Mesothelial cell of epicardium (in vitro differentiated cells): ENCODE results near the gene SFMBT1. TPM values are rescaled to one million over a fixed set of nuclear protein-coding genes. Genes with fewer than 3 reads are reported as not detected.

Source experiments
- DNase-seq, 2 experiments: peaks; one replicate each; pipeline ENCODE4 v3.0.0; 2021; ENCODE audit warnings: low spot score in 2 of 2; ENCODE audit not compliant: unreplicated experiment in 2 of 2
- H3K27ac Mint-ChIP-seq: 2 replicates; pipeline ENCODE4 v1.8.0; 2021; ENCODE audit warnings: mixed read lengths
- H3K27me3 Mint-ChIP-seq: 2 replicates; pipeline ENCODE4 v1.8.0; 2021; ENCODE audit warnings: low read depth, mixed read lengths
- H3K36me3 Mint-ChIP-seq: 2 replicates; pipeline ENCODE4 v1.8.0; 2021; ENCODE audit warnings: mixed read lengths
- H3K4me1 Mint-ChIP-seq: 2 replicates; pipeline ENCODE4 v1.8.0; 2021; ENCODE audit warnings: mixed read lengths
- H3K4me3 Mint-ChIP-seq: 2 replicates; pipeline ENCODE4 v1.8.0; 2021; ENCODE audit warnings: mild to moderate bottlenecking, moderate library complexity, mixed read lengths
- H3K9me3 Mint-ChIP-seq: 2 replicates; pipeline ENCODE4 v1.8.0; 2021; ENCODE audit warnings: mixed read lengths
- total RNA-seq: library from RNA; stranded (reverse); gene quantifications from 3 replicates; pipeline ENCODE4 v1.2.1, GENCODE V29; 2021
- TF ChIP-seq, protein P1 (sequence below): fragments of 200-600 bp; sonication (generic); IDR thresholded peaks from one replicate; pipeline ENCODE4 v1.5.0; 2021; ENCODE audit warnings: antibody characterized with exemption; ENCODE audit not compliant: unreplicated experiment

Gene SFMBT1
- total RNA-seq, 1 donor from 2014 or later: 4.4 TPM

DNA sequence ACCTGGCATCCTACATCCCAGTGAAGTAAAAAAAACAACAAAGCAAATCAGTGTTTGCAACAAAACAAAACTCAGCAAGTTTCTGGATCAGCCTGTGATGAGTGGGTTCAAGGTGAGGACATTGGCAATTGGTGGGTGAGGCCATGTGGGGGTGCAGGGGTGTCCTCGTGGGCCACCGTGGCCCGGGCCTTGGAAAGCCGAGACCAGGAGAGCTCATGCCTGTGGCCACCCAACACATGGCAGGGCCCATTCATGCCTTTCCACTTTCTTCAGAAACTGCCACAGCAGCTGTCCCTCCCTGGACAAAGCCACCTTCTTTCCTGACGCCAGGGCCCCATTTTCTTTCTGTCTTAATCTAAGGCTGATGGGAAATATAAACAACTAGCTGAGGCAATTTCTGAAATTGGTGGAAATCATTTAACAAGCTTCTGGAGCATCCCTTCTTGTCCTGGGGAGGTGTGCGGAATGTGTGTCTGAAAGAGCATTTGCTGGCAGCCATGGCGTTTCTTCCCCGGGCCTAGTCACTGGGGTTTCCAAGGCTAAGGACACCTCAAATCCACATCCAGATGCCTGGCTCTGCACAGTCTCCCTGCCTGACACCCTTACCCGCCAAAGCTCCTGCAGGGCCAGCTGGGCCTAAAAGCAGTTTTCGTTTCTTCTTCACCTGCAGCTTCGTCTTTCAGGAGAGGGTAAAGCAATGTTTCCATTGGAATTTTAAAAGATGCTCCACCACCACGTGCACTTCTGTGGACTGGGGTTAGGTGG lies 34.1 kb upstream of the SFMBT1 start:
- no peak overlapping the region for H3K4me3 Mint-ChIP-seq
- no peak for DNase-seq

DNA sequence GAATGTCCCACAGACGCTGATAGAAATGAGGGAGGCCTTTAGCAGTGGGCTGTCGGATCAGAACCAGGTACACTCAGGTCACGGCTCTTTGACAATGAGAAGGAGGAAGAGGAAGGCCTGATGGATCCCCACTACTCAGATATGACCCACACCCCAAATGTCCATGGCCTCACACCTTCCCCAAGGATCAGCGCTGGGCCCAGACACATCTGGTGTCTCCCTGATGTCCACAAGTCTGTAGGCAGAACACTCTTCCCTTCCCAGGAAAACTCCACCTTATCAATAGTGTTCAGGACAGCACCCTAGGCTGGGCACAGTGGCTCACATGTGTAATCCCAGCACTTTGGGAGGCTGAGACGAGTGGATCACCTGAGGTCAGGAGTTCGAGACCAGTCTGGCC lies 33.3 kb upstream of the SFMBT1 start:
- Mint-ChIP-seq H3K36me3 (no peaks in the 10 kb centered on the region), H3K4me3 (no peak overlapping the region), H3K27ac (no peak overlapping the region), H3K9me3 (no peaks in the 10 kb centered on the region), H3K4me1 (no peaks in the 10 kb centered on the region), H3K27me3 (no peaks in the 10 kb centered on the region)
- DNase-seq: no peak
- TF ChIP-seq, protein P1, sequence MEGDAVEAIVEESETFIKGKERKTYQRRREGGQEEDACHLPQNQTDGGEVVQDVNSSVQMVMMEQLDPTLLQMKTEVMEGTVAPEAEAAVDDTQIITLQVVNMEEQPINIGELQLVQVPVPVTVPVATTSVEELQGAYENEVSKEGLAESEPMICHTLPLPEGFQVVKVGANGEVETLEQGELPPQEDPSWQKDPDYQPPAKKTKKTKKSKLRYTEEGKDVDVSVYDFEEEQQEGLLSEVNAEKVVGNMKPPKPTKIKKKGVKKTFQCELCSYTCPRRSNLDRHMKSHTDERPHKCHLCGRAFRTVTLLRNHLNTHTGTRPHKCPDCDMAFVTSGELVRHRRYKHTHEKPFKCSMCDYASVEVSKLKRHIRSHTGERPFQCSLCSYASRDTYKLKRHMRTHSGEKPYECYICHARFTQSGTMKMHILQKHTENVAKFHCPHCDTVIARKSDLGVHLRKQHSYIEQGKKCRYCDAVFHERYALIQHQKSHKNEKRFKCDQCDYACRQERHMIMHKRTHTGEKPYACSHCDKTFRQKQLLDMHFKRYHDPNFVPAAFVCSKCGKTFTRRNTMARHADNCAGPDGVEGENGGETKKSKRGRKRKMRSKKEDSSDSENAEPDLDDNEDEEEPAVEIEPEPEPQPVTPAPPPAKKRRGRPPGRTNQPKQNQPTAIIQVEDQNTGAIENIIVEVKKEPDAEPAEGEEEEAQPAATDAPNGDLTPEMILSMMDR: no peak

More for the DNA sequence above, 34.1 kb upstream of the SFMBT1 start:
- no peaks in the 10 kb centered on the region for H3K9me3 Mint-ChIP-seq
- no peaks in the 10 kb centered on the region for H3K36me3 Mint-ChIP-seq
- H3K4me1 Mint-ChIP-seq: no peaks in the 10 kb centered on the region
- H3K27me3 Mint-ChIP-seq: no peaks in the 10 kb centered on the region
- no peak overlapping the region for H3K27ac Mint-ChIP-seq
- TF ChIP-seq, protein P1: no peak

DNA sequence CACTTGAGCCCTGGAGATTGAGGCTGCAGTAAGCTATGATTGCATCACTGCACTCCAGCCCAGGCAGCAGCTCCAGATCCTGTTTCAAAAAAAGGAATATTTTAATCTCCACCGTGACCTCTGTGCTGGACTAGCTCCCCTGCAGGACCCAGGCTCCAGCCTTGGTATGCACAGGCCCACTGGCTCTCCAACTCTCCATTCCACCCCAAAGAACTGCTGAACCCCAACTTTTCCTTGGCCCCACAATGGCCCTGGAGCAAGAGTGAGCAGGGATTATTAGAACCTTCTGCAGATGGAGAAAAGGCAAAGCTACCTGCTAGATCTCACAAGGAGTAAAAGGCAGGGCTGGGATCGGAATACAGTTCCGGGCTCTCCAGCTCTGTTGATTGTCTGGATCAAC lies 32.8 kb upstream of the SFMBT1 start:
- Mint-ChIP-seq H3K9me3 (no peaks in the 10 kb centered on the region), H3K27me3 (no peaks in the 10 kb centered on the region), H3K27ac (no peak overlapping the region), H3K4me1 (no peaks in the 10 kb centered on the region), H3K4me3 (no peak overlapping the region), H3K36me3 (no peaks in the 10 kb centered on the region)
- TF ChIP-seq, protein P1: no peak
- DNase-seq: no peak

DNA sequence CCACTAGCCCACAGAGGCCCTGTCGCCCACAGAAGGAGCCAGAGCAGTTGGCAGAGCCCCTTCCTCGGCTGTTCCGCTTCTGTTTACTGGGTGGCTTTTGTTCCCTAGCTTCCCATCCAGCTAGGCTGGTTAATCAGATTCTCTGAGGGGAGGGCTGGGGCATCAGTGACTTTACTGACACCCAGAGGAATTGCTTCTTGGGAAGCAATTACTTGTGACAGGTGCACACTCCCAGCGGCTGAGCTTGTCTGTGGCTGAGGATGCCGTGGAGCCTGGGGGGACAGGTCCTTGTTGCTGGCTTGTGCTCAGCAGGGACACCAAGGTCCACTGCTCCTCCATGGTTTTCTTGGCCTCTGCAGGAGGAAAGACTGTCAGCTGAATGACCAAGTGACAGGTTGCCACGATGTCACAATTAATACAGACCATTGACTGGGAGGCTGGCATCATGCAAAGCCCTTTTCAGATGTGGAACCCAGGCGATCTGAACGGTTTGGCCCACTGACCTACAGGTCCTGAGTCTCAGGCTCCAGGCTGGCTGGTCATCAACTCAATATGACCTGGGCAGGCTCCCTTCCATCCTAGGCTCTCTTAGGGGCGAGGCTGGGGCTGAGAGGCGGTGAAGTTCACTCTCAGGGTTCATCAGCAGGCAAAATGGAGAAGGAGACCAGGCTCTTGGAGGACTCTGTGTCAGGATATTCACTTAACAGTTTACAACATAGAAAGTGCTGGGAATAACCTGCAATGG lies 31.8 kb upstream of the SFMBT1 start:
- TF ChIP-seq, protein P1: no peak
- peaks cover 3% of the 10 kb centered on the region for H3K27me3 Mint-ChIP-seq
- H3K9me3 Mint-ChIP-seq: no peaks in the 10 kb centered on the region
- no peak overlapping the region for H3K27ac Mint-ChIP-seq
- H3K4me1 Mint-ChIP-seq: peaks cover 7% of the 10 kb centered on the region
- no peak for DNase-seq
- no peak overlapping the region for H3K4me3 Mint-ChIP-seq
- H3K36me3 Mint-ChIP-seq: no peaks in the 10 kb centered on the region

DNA sequence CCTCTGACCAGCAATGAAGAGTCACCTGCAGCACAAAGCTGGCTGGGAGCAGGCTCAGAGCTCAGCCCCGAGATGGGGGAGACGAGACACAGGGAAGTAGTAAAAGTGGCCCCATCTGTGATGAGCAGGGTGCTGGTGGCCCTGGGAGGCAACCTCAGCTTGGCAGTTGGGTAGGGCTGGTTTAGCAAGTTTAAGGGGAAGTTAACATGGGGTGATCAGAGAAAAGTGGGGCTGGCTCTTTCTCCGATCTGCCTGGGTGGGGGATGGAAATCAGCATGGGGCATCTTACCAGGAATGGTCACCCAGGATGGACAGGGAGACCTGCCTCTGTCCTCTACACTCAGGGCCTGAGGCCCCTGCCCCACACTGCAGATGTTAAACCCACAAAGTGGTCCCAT lies 29.9 kb upstream of the SFMBT1 start:
- no peak overlapping the region for H3K27ac Mint-ChIP-seq
- DNase-seq: no peak
- no peak overlapping the region for H3K4me3 Mint-ChIP-seq
- H3K27me3 Mint-ChIP-seq: peaks cover 6% of the 10 kb centered on the region
- peaks cover 11% of the 10 kb centered on the region for H3K4me1 Mint-ChIP-seq
- no peaks in the 10 kb centered on the region for H3K9me3 Mint-ChIP-seq
- TF ChIP-seq, protein P1: no peak
- H3K36me3 Mint-ChIP-seq: no peaks in the 10 kb centered on the region
